Spleen (tissue), 11 donors: Measurements from ENCODE around the gene EVC. TPM values are rescaled to one million over a fixed set of nuclear protein-coding genes. Genes with fewer than 3 reads are reported as not detected.

Experiments
- DNase-seq: peaks from one replicate; pipeline ENCODE4 v3.0.0-alpha.2; 2020
- H3K27ac ChIP-seq, 8 donors: fragments of 200-600 bp; sonication (generic) in 7 of 8; 1 replicate in 4 of 8; 2 replicates in 4 of 8; pipeline versions ENCODE4 v1.5.0 to v1.8.0; 2016 to 2021; ENCODE audit warnings: inconsistent platforms in 4 of 8, mild to moderate bottlenecking in 4 of 8, moderate library complexity in 1 of 8
- H3K27me3 ChIP-seq, 7 donors: fragments of 200-600 bp; sonication (generic) in 6 of 7; replicated peaks in 1 of 7; 1 replicate in 4 of 7; 2 replicates in 3 of 7; pipeline versions ENCODE4 v1.5.0 to v1.8.0; 2016 to 2021; ENCODE audit warnings: inconsistent platforms in 3 of 7, mild to moderate bottlenecking in 1 of 7
- H3K36me3 ChIP-seq, 6 donors: fragments of 200-600 bp; sonication (generic) in 5 of 6; 1 replicate in 4 of 6; 2 replicates in 2 of 6; pipeline versions ENCODE4 v1.5.0 to v1.8.0; 2016 to 2021; ENCODE audit warnings: inconsistent platforms in 2 of 6
- H3K4me1 ChIP-seq, 6 donors: fragments of 200-600 bp; sonication (generic) in 5 of 6; 1 replicate in 3 of 6; 2 replicates in 3 of 6; pipeline versions ENCODE4 v1.5.0 to v1.8.0; 2016 to 2021; ENCODE audit warnings: inconsistent platforms in 3 of 6
- H3K4me3 ChIP-seq, 8 donors: fragments of 200-600 bp; sonication (generic) in 7 of 8; 1 replicate in 4 of 8; 2 replicates in 4 of 8; pipeline versions ENCODE4 v1.5.0 to v1.8.0; 2016 to 2021; ENCODE audit warnings: inconsistent platforms in 4 of 8, mild to moderate bottlenecking in 4 of 8, moderate library complexity in 2 of 8
- H3K9me3 ChIP-seq, 8 donors: fragments of 200-600 bp; sonication (generic) in 7 of 8; 1 replicate in 4 of 8; 2 replicates in 4 of 8; pipeline versions ENCODE4 v1.5.0 to v1.8.0; 2016 to 2021; ENCODE audit warnings: inconsistent platforms in 4 of 8
- POLR2A ChIP-seq, 3 donors: fragments of 450-650 bp; IDR thresholded peaks; one replicate each; pipeline ENCODE4 v1.5.1; 2017; ENCODE audit warnings: antibody characterized with exemption in 3 of 3, mild to moderate bottlenecking in 1 of 3
- POLR2AphosphoS5 ChIP-seq, 3 donors: sonication (generic); formaldehyde crosslinking; IDR thresholded peaks; one replicate each; pipeline ENCODE4 v1.5.1; 2017; ENCODE audit warnings: antibody characterized with exemption in 3 of 3
- WGBS, 5 donors: extraction: QIAGEN DNeasy Blood & Tissue Kit in 3 of 5; methylation state at CpG; one replicate each; pipeline versions ENCODE4 v1.1.5 to v1.1.7; 2013 to 2018; 5-methylcytosine and 5-hydroxymethylcytosine counted together
- intact Hi-C: fragments of 100-400 bp; cut with DNase I; formaldehyde crosslinking; loops from one replicate; pipeline ENCODE4 v1.15.0; 2023; ENCODE audit warnings: low total_unique reads
- polyA plus RNA-seq, 3 donors: library from polyadenylated mRNA; stranded (reverse); fragments of 200-250 nt; gene quantifications; one replicate each; pipeline ENCODE4 v1.2.1, GENCODE V29; 2013
- total RNA-seq, 7 donors: library from RNA; depleted of rRNA in 3 of 7; stranded (reverse); fragments of >200 nt in 3 of 7; fragmentation: NEBNext Ultra II Directional in 4 of 7; extraction: Animal tissue kit (Norgen Biotek cat#: 25700) in 4 of 7; gene quantifications; one replicate each; pipeline versions ENCODE4 v1.1.0 to v1.2.1, GENCODE V29; 2016 to 2021
- TF ChIP-seq, protein P1 (sequence below), 11 experiments: fragments of 200-600 bp in 7 of 11; fragments of 450-650 bp in 4 of 11; sonication (generic) in 4 of 11; IDR thresholded peaks in 8 of 11; conservative IDR thresholded peaks in 3 of 11; 1 replicate in 7 of 11; 2 replicates in 4 of 11; pipeline versions ENCODE4 v1.4.0 to v1.8.0; 2016 to 2021; ENCODE audit warnings: antibody characterized with exemption in 11 of 11, inconsistent platforms in 4 of 11, mild to moderate bottlenecking in 1 of 11
- donor health status: healthy with polysubstance abuse.
- donor health status: DM: no; HTN: no; CAD: no; lungs with moderate emphysema.
- donor health status: DM: no; HTN: no; CAD: no.
- donor health status: Bipolar disorder and iron deficiency.
- donor health status: healthy.
- donor health status: DM: no; HTN: no; CAD: no.
- donor health status: DM: yes; HTN: yes; CAD: no.

EVC gene
- total and polyA plus RNA-seq, 10 donors = 0.20 to 13.3 (median 6.9) TPM

DNA sequence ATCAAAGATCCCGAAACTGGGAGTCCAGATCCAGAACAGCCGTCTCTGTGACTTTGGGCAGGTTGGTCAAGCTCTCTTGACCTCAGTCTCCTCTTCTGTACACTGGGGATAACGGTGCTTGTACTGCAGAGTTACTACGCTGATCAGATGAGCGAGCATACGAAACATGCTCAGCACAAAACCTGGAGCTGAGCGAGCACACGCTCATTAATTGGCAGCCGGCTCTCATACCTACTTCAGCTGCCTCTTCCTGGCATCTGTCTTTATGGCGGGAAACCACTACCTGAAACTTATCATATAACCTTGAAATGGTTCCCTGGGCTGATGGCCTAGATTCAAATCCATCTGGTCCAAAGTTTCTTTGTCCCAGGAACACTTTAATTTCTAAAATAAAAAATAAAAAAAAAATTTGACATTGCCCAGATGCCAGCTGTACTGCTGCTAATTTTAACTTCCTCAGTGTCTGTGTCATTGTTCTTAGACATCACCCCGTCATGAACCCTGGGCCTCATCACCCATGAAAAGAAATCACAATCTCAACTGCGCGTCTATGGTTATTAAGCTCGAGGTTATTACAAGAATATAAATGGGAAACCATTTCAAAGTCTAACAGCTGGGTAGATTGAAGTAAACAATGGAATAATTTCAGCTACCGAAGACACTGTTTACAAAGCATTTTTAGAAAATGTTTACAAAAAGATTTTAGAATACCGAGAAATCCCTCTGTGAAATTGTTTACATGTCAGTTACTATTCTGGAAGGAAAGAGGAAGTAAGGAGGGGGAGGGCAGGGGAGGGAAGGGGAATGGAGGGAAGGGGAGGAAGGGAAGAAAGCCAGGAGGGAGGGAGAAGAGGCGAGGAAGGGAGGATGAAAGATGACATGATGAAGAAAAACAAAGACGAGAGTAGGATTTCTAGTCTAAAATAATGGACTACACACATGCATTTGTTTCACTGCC is 132.9 kb downstream of the EVC start:
- no peaks in the 10 kb centered on the region for H3K9me3 ChIP-seq
- no peak for DNase-seq
- no peak overlapping the region for H3K4me3 ChIP-seq
- WGBS, 5 donors = 60 to 64% (median 63%) methylated on average over 18 of the region's 18 CpGs
- TF ChIP-seq POLR2A (IDR thresholded peaks at IDR 0.05) (no peak), POLR2AphosphoS5 (IDR thresholded peaks at IDR 0.05) (no peak)
- TF ChIP-seq, protein P1, sequence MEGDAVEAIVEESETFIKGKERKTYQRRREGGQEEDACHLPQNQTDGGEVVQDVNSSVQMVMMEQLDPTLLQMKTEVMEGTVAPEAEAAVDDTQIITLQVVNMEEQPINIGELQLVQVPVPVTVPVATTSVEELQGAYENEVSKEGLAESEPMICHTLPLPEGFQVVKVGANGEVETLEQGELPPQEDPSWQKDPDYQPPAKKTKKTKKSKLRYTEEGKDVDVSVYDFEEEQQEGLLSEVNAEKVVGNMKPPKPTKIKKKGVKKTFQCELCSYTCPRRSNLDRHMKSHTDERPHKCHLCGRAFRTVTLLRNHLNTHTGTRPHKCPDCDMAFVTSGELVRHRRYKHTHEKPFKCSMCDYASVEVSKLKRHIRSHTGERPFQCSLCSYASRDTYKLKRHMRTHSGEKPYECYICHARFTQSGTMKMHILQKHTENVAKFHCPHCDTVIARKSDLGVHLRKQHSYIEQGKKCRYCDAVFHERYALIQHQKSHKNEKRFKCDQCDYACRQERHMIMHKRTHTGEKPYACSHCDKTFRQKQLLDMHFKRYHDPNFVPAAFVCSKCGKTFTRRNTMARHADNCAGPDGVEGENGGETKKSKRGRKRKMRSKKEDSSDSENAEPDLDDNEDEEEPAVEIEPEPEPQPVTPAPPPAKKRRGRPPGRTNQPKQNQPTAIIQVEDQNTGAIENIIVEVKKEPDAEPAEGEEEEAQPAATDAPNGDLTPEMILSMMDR (IDR thresholded peaks at IDR 0.05 in 8 of 11, conservative IDR thresholded peaks at IDR 0.05 in 3 of 11) = no peak
- no peak overlapping the region for H3K27ac ChIP-seq
- peaks cover 0 to 7% (median 0%) of the 10 kb centered on the region in 7 donors for H3K27me3 ChIP-seq
- H3K4me1 ChIP-seq = no peaks in the 10 kb centered on the region
- intact Hi-C loops = no loop called here
- no peaks in the 10 kb centered on the region for H3K36me3 ChIP-seq

DNA sequence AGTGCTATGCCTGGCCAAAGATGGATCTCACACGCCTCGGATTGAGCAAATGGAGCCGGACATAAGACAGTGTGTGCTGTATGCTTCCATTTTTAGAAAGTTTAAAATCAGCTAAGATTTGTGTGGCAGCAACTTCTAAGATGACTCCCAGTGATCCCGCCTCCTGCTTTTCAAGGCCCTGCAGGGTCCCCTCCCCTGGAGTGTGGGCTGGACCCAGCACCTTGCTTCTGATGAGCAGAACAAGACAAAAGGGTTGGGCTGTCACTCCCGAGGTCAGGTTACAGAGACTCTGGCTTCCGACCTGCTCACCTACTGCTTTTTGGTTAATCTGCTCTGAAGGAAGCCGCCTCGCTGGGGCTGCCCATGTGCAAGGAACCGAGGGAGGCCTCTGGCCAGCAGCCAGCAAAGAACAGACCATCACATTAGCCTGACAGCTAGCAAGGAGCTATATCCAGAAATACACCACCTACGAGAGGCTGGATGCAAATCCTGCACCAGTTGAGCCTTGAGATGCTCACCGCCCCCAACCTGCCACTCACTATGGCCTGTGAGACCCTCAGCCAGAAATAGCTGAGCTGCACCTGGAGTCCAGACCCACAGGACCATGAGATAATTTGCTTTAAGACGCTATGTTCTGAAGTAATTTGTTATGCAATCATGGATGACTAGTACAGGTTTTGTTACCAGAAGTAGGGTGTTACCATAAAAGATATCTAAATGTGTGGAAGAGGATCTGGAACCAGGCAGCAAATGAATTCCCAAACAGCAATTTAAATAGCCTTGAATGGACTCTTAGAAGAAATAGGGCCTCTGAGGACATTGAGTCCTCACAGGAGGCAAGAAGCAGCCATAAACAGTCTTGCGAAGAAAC is 134.3 kb downstream of the EVC start:
- no peaks in the 10 kb centered on the region for H3K36me3 ChIP-seq
- 69 to 85% (median 75%) methylated on average over 13 of the region's 13 CpGs for WGBS, 5 donors
- H3K27me3 ChIP-seq = peaks cover 0 to 15% (median 0%) of the 10 kb centered on the region in 7 donors
- intact Hi-C loops = no loop called here
- H3K9me3 ChIP-seq = no peaks in the 10 kb centered on the region
- no peak for DNase-seq
- no peak overlapping the region for H3K27ac ChIP-seq
- H3K4me3 ChIP-seq = no peak overlapping the region
- H3K4me1 ChIP-seq = no peaks in the 10 kb centered on the region
- TF ChIP-seq POLR2A (IDR thresholded peaks at IDR 0.05) (no peak), POLR2AphosphoS5 (IDR thresholded peaks at IDR 0.05) (no peak)
- TF ChIP-seq, protein P1 (IDR thresholded peaks at IDR 0.05 in 8 of 11, conservative IDR thresholded peaks at IDR 0.05 in 3 of 11) = no peak

DNA sequence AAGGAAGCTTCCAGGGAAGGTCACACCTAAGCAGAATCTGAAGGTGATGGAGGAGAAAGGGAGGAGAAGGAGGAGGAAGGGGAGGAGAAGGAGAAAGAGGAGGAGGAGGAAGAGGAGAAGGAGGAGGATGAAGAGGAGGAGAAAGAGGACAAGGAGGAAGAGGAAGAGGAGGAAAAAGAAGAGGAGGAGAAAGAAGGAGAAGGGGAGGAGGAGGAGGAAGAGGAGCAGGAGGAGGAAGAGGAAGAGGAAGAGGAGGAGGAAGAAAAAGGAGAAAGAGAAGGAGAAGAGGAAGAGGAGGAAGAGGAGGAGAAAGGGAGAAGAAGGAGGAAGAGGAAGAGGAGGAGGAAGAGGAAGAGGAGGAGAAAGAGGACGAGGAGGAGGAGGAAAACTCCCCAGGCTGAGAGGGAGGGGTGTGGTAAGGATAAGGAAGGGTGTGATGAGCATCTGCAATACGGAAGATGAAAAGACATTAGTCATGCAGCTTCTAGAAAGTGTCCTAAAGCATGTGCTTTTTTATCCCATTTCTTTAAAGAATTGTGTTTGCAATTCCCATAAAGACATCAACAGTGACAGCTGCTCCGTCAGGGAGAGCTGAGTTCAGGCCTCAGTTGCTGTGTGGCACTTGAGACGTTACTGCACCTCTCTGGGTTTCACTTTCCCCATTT is 140.8 kb downstream of the EVC start:
- TF ChIP-seq POLR2AphosphoS5 (IDR thresholded peaks at IDR 0.05) (no peak), POLR2A (IDR thresholded peaks at IDR 0.05) (no peak)
- TF ChIP-seq, protein P1 (IDR thresholded peaks at IDR 0.05 in 8 of 11, conservative IDR thresholded peaks at IDR 0.05 in 3 of 11) = no peak
- no peaks in the 10 kb centered on the region for H3K4me1 ChIP-seq
- peaks cover 0 to 25% (median 0%) of the 10 kb centered on the region in 7 donors for H3K27me3 ChIP-seq
- H3K4me3 ChIP-seq = no peak overlapping the region
- H3K36me3 ChIP-seq = no peaks in the 10 kb centered on the region
- intact Hi-C loops = no loop called here
- WGBS, 5 donors = 54 to 68% (median 67%) methylated on average over 4 of the region's 4 CpGs
- no peak for DNase-seq
- H3K27ac ChIP-seq = no peak overlapping the region
- H3K9me3 ChIP-seq = no peaks in the 10 kb centered on the region
